NCI-H446 treated with DMSO at 0.1 percent for 48 hours (cell line): Measurements from ENCODE around the gene IL25.
"Not testable (repeated sequence)": the region's sequence is repeated elsewhere in the genome, so short reads cannot be mapped to it uniquely, and the experiment has no call there.

Source experiments
- DNase-seq: peaks from one replicate; lab custom pipeline; 2025; lab: John Stamatoyannopoulos, UW

The IL25 gene

GRCh38 chr14:23389871-23390270 lies 17.3 kb downstream of the IL25 start:
- DNase-seq, result not testable (repeated sequence)

GRCh38 chr14:23392613-23393012 lies 20.0 kb downstream of the IL25 start:
- DNase-seq, result no peak

- no peak for DNase-seq
Observed at GRCh38 chr14:23396126-23396525, 23.5 kb downstream of the IL25 start.

- no peak for DNase-seq
Observed at GRCh38 chr14:23396781-23397407, 24.3 kb downstream of the IL25 start.

GRCh38 chr14:23398348-23398747 lies 25.7 kb downstream of the IL25 start:
- DNase-seq, result no peak

GRCh38 chr14:23399136-23399535 lies 26.5 kb downstream of the IL25 start:
- no peak for DNase-seq

- DNase-seq, result no peak
Observed at GRCh38 chr14:23399591-23399990, 27.0 kb downstream of the IL25 start.

GRCh38 chr14:23400496-23401149 lies 28.0 kb downstream of the IL25 start:
- DNase-seq, result not testable (repeated sequence)

- DNase-seq, result no peak
Observed at GRCh38 chr14:23401291-23401690, 28.7 kb downstream of the IL25 start.

- no peak for DNase-seq
Observed at GRCh38 chr14:23402296-23403138, 29.9 kb downstream of the IL25 start.

GRCh38 chr14:23403139-23403438 lies 30.5 kb downstream of the IL25 start:
- no peak for DNase-seq

GRCh38 chr14:23403908-23404307 lies 31.3 kb downstream of the IL25 start:
- no peak for DNase-seq

- no peak for DNase-seq
Observed at GRCh38 chr14:23404331-23404900, 31.8 kb downstream of the IL25 start.

GRCh38 chr14:23405096-23405495 lies 32.5 kb downstream of the IL25 start:
- DNase-seq, result no peak

- no peak for DNase-seq
Observed at GRCh38 chr14:23405516-23406025, 33.0 kb downstream of the IL25 start.

- no peak for DNase-seq
Observed at GRCh38 chr14:23406244-23406643, 33.6 kb downstream of the IL25 start.

- DNase-seq, result no peak
Observed at GRCh38 chr14:23406725-23407355, 34.2 kb downstream of the IL25 start.

GRCh38 chr14:23407516-23408306 lies 35.1 kb downstream of the IL25 start, which contains the start of gene MYH6:
MYH6 (minus strand) TSS chr14:23408273; CDS start chr14:23407223, 1,050 bp downstream.
- no peak for DNase-seq

- DNase-seq, result no peak
Observed at GRCh38 chr14:23408307-23408630, 35.7 kb downstream of the IL25 start.

GRCh38 chr14:23409475-23409874 lies 36.9 kb downstream of the IL25 start:
- DNase-seq, result no peak

- DNase-seq, result no peak
Observed at GRCh38 chr14:23409966-23410635, 37.5 kb downstream of the IL25 start.
